HG03097 (cell line): Measurements from ENCODE around the gene ROBO3.

Experiments used
- ATAC-seq: cut with Tn5 transposase; IDR thresholded peaks from one replicate; pipeline ENCODE4 v1.9.1; 2021; ENCODE audit not compliant: unreplicated experiment, low FRiP score

Gene ROBO3

GRCh38 chr11:124919898-124920297 is 54.7 kb downstream of the ROBO3 start:
- no peak for ATAC-seq

GRCh38 chr11:124920356-124920755 is 55.1 kb downstream of the ROBO3 start:
- ATAC-seq, result no peak

GRCh38 chr11:124920870-124921609 is 55.8 kb downstream of the ROBO3 start:
- no peak for ATAC-seq

DNA sequence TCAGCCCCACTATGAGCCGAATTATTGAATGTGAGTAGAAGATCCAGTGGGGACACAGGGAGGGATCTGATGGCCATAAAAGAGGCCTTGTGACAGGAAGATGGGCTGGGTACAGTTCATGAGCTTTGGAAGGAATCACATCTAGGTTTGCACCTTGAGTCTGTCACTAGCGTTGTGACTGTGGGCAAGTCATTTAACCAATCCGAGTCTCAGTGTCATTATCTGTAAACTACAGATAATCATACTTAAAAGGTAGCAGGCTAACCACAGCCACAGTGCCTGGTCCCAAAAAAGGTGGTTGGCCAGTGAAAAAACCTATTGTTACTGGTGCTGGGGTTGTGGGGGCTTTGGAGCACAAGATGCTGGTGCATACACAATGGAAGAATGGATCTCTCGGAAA is 57.6 kb downstream of the ROBO3 start:
- no peak for ATAC-seq

DNA sequence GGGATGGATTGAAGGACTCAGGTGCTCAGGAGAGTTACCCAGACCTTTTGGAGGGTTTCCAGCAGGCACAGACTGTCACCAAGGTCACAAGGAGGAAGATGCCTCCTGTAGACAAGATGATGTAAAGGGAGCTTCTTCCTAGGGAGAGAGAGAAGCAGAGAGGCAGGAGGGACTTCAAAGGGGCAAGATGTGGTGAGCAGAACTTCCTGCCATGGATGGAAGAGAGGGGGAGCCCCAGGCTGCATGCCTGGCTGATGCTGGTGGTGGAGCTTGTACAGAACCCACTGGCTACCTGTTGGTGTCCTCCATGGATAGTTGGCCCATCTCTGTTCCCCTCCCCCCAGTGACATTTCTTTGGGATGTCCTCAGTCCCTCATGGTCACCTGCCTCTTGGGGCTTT is 58.1 kb downstream of the ROBO3 start:
- ATAC-seq, result no peak

DNA sequence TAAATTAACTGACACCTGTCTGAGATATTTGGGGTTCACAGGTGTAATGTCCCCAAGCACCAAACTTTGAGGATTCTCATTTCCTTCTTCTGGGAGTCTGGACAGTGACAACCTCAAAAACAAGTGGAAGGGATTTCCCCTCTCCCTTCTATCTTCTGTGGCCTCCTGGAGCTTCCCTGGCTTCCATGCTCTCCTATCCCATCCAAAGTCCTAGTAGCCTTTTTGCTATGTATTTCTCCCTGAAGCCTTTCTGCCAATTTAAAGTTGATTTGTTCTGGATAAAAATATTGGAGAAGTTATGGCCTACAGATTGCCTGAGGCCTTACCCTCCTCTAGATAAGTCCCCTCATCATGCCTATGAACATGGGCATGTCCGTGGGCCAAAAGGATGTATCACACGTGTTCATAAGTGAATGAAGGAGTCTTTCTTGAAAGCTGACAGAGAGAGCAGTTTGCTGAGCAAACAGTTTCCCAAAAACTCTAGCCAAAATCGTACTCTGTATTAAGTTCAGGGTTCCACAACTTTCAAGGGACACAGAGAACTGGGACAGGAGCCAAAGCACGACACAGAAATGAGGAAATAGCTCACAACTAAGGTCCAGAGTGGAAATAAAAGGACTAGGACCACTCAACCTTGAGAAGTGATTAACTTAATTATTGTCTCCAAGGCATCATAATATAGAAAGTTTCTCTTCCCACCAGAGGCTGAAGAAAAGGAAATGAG is 63.9 kb downstream of the ROBO3 start:
- ATAC-seq, result no peak

GRCh38 chr11:124930799-124931198 is 65.6 kb downstream of the ROBO3 start:
- ATAC-seq, result no peak
